ENCODE data around the gene CDH13.

GRCh38 chr16:82971126-82971525 is 344.4 kb downstream of the CDH13 start:
- TF ChIP-seq, protein P1, sequence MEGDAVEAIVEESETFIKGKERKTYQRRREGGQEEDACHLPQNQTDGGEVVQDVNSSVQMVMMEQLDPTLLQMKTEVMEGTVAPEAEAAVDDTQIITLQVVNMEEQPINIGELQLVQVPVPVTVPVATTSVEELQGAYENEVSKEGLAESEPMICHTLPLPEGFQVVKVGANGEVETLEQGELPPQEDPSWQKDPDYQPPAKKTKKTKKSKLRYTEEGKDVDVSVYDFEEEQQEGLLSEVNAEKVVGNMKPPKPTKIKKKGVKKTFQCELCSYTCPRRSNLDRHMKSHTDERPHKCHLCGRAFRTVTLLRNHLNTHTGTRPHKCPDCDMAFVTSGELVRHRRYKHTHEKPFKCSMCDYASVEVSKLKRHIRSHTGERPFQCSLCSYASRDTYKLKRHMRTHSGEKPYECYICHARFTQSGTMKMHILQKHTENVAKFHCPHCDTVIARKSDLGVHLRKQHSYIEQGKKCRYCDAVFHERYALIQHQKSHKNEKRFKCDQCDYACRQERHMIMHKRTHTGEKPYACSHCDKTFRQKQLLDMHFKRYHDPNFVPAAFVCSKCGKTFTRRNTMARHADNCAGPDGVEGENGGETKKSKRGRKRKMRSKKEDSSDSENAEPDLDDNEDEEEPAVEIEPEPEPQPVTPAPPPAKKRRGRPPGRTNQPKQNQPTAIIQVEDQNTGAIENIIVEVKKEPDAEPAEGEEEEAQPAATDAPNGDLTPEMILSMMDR (IDR thresholded peaks at IDR 0.05; ENCODE audit: insufficient read depth, low read length): no peak
- no peak for TF ChIP-seq POLR2AphosphoS5 (IDR thresholded peaks at IDR 0.05; ENCODE audit: low read depth)
